Right atrium auricular region (tissue), 2 donors: Measurements from ENCODE around the gene ZNF487. TPM values are rescaled to one million over a fixed set of nuclear protein-coding genes. Genes with fewer than 3 reads are reported as not detected.

Experiments
- DNase-seq: peaks from one replicate; pipeline ENCODE4 v3.0.0-alpha.2; 2019; ENCODE audit warnings: low spot score
- H3K27ac ChIP-seq, 2 donors: fragments of 200-600 bp; sonication (generic); 1 replicate in 1 of 2; 2 replicates in 1 of 2; pipeline ENCODE4 v1.5.1; 2016 to 2019
- H3K27me3 ChIP-seq, 2 donors: fragments of 200-600 bp; sonication (generic); one replicate each; pipeline versions ENCODE4 v1.5.1 to v1.6.0; 2017 to 2019
- H3K36me3 ChIP-seq: fragments of 200-600 bp; sonication (generic); one replicate; pipeline ENCODE4 v1.5.1; 2016
- H3K4me1 ChIP-seq, 2 donors: fragments of 200-600 bp; sonication (generic); one replicate each; pipeline versions ENCODE4 v1.5.1 to v1.6.0; 2017 to 2019
- H3K4me3 ChIP-seq, 2 donors: fragments of 200-600 bp; sonication (generic); 1 replicate in 1 of 2; 2 replicates in 1 of 2; pipeline ENCODE4 v1.5.1; 2017 to 2019; ENCODE audit warnings: mild to moderate bottlenecking in 1 of 2, moderate library complexity in 1 of 2
- H3K9me3 ChIP-seq, 2 donors: fragments of 200-600 bp; sonication (generic); one replicate each; pipeline ENCODE4 v1.5.1; 2019
- total RNA-seq, 2 donors: library from RNA; depleted of rRNA; stranded (reverse); fragments of >200 nt; gene quantifications; one replicate each; pipeline ENCODE4 v1.1.0, GENCODE V29; 2016
- TF ChIP-seq, protein P1 (sequence below), 2 donors: fragments of 200-600 bp; sonication (generic); IDR thresholded peaks; one replicate each; pipeline ENCODE4 v1.5.1; 2019; ENCODE audit warnings: antibody characterized with exemption in 2 of 2

ZNF487 gene
- total RNA-seq, 2 donors from 2014 or later, result 3.9 to 4.9 TPM

DNA sequence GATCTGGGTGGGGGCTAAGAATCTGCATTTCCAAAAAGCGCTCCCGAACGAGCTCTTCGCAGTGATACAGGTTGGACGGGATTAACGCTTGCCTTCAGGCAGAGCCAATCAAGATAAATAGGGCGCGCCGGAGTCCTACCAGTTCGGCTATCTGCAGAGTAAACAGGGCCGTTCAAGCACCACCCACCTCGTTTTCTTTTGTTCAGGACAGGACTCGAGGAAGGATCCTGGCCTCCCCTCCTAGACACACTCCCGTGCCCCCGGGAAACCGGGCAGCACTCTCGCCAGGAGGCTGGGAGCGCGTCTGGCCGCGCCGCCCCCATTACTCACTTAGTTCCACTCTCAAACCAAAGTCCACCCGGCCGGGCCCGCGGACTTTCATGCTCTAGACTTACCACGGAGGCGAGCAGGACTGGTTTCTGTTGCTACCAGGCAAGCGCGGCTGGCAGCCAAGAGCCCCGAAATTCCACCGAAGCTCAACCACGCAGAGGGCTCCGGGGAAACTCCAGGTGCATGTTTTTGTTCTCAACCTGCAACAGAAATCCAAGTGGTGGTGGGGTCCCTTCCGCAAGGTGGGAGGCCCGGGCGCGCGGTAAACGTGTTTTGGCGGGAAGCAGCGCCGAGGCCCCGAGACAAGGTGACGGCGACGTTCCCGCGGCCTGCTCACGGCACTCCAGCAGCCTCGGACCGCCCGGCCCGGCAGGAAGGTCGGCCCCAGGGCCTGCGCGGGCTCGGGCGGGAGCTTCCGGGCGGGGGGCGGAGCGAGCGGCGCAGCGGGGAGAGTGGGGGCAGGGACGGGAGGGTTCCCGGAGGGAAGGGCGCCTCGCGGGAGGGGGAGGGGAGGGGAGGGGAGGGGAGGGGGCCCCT is 40.6 kb upstream of the ZNF487 start:
- no peak for DNase-seq
- H3K4me1 ChIP-seq, result peaks cover 0 to 39% of the 10 kb centered on the region in 2 donors

DNA sequence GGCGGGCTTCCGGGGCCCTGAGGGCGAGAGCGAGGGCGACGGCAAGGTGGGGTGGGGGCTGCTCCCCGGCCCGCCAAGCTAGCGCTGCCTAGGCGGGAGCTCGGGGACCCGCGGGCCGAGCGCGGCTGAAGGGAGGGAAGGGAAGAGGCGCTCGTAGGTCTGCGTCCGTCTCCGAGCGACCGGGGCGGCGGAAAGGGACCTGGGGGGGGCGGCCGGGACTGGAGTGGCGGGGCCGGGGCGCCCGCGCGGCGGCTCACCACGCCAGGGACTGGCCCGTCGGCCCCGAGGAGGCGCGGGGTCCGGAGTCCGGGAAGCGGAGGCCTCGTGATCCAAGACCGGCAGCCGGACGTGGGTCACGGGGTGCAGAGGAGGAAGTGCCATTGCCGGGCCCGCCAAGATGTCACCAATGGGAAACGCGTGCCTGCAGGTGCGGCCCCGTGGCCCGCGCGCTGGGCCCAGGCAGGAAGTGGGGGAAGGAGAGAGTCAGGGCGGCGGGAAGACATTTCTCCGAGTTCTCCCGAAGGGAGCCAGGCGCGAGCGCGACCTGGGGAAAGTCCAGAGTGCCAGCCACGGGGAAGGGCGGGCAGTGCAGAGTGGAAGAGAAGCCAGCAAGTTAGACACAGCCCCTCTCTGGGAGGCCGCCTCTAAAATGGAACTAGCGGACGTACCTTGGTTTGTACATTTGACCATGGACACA is 39.8 kb upstream of the ZNF487 start:
- Histone ChIP-seq H3K27ac (peak overlapping the region; percentile 99 to 100), H3K9me3 (no peaks in the 10 kb centered on the region), H3K4me3 (peak overlapping the region; percentile 78 to 80), H3K36me3 (peaks cover 30% of the 10 kb centered on the region), H3K4me1 (peaks cover 0 to 47% of the 10 kb centered on the region in 2 donors), H3K27me3 (no peaks in the 10 kb centered on the region)
- DNase-seq, result peak; percentile 92
- TF ChIP-seq, protein P1, sequence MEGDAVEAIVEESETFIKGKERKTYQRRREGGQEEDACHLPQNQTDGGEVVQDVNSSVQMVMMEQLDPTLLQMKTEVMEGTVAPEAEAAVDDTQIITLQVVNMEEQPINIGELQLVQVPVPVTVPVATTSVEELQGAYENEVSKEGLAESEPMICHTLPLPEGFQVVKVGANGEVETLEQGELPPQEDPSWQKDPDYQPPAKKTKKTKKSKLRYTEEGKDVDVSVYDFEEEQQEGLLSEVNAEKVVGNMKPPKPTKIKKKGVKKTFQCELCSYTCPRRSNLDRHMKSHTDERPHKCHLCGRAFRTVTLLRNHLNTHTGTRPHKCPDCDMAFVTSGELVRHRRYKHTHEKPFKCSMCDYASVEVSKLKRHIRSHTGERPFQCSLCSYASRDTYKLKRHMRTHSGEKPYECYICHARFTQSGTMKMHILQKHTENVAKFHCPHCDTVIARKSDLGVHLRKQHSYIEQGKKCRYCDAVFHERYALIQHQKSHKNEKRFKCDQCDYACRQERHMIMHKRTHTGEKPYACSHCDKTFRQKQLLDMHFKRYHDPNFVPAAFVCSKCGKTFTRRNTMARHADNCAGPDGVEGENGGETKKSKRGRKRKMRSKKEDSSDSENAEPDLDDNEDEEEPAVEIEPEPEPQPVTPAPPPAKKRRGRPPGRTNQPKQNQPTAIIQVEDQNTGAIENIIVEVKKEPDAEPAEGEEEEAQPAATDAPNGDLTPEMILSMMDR (IDR thresholded peaks at IDR 0.05), result no peak

More for the DNA sequence above, 40.6 kb upstream of the ZNF487 start:
- Histone ChIP-seq H3K27me3 (no peaks in the 10 kb centered on the region), H3K9me3 (no peaks in the 10 kb centered on the region), H3K4me3 (peak overlapping the region; percentile 78 to 80), H3K36me3 (peaks cover 38% of the 10 kb centered on the region), H3K27ac (peak overlapping the region; percentile 99 to 100)
- TF ChIP-seq, protein P1 (IDR thresholded peaks at IDR 0.05), result no peak

GRCh38 chr10:43398939-43399319 is 38.0 kb upstream of the ZNF487 start:
- peaks cover 0 to 64% of the 10 kb centered on the region in 2 donors for H3K4me1 ChIP-seq
- peaks cover 14% of the 10 kb centered on the region for H3K36me3 ChIP-seq
- DNase-seq, result no peak

GRCh38 chr10:43399320-43400310 is 37.3 kb upstream of the ZNF487 start:
- Histone ChIP-seq H3K27ac (no peak overlapping the region), H3K4me1 (peaks cover 0 to 68% of the 10 kb centered on the region in 2 donors), H3K9me3 (no peaks in the 10 kb centered on the region), H3K4me3 (no peak overlapping the region), H3K36me3 (peaks cover 7% of the 10 kb centered on the region), H3K27me3 (no peaks in the 10 kb centered on the region)
- no peak for DNase-seq
- TF ChIP-seq, protein P1 (IDR thresholded peaks at IDR 0.05), result no peak

More at GRCh38 chr10:43398939-43399319, 38.0 kb upstream of the ZNF487 start:
- TF ChIP-seq, protein P1 (IDR thresholded peaks at IDR 0.05), result no peak
- Histone ChIP-seq H3K27me3 (no peaks in the 10 kb centered on the region), H3K4me3 (no peak overlapping the region), H3K9me3 (no peaks in the 10 kb centered on the region), H3K27ac (no peak overlapping the region)

- H3K27ac ChIP-seq, result no peak overlapping the region
- TF ChIP-seq, protein P1 (IDR thresholded peaks at IDR 0.05), result no peak
- H3K36me3 ChIP-seq, result peaks cover 6% of the 10 kb centered on the region
- H3K4me1 ChIP-seq, result peaks cover 0 to 73% of the 10 kb centered on the region in 2 donors
- H3K4me3 ChIP-seq, result no peak overlapping the region
- H3K27me3 ChIP-seq, result no peaks in the 10 kb centered on the region
- H3K9me3 ChIP-seq, result no peaks in the 10 kb centered on the region
- no peak for DNase-seq
These were observed 35.3 kb upstream of the ZNF487 start for GRCh38 chr10:43401627-43402026.
